OCI-LY1 (cell line): Measurements from ENCODE around the gene RPN1.

Experiments
- CTCF ChIP-seq: fragments of 200-600 bp; sonication (generic), shearing (Covaris generic); IDR thresholded peaks from 2 replicates; pipeline ENCODE4 v1.5.1; 2017; ENCODE audit warnings: mild to moderate bottlenecking, antibody characterized with exemption, low read length, moderate library complexity, mixed read lengths
- EZH2 ChIP-seq: fragments of 200-600 bp; sonication (generic), shearing (Covaris generic); IDR thresholded peaks from 2 replicates; pipeline ENCODE4 v1.8.0; 2017; ENCODE audit warnings: borderline replicate concordance, mixed run types, mild to moderate bottlenecking, antibody characterized with exemption, low read length, moderate library complexity, mixed read lengths

- TF ChIP-seq CTCF (peak; percentile 21; the same call in 1 of the 2 replicates), EZH2 (no peak)
Observed at GRCh38 chr3:128613083-128613829, 37.4 kb downstream of the RPN1 start.
